ENCODE results near the gene MAP3K14. TPM values are rescaled to one million over a fixed set of nuclear protein-coding genes. Genes with fewer than 3 reads are reported as not detected.

The MAP3K14 gene
- total and polyA plus RNA-seq, 4 donors = 1.2 to 7.8 (median 4.2) TPM

GRCh38 chr17:45228763-45229539 lies 87.9 kb downstream of the MAP3K14 start:
- TF ChIP-seq RXRA (IDR thresholded peaks at IDR 0.05) (no peak), ATF3 (IDR thresholded peaks at IDR 0.05) (no peak), MAX (IDR thresholded peaks at IDR 0.05) (no peak), JUND (IDR thresholded peaks at IDR 0.05) (no peak), NR2F2 (IDR thresholded peaks at IDR 0.05) (no peak), GABPA (IDR thresholded peaks at IDR 0.05 in 1 of 2, conservative IDR thresholded peaks at IDR 0.05 in 1 of 2) (no peak), SP1 (IDR thresholded peaks at IDR 0.05) (peak; percentile 11), YY1 (IDR thresholded peaks at IDR 0.05) (peak; percentile 33)
- TF ChIP-seq, protein P1, sequence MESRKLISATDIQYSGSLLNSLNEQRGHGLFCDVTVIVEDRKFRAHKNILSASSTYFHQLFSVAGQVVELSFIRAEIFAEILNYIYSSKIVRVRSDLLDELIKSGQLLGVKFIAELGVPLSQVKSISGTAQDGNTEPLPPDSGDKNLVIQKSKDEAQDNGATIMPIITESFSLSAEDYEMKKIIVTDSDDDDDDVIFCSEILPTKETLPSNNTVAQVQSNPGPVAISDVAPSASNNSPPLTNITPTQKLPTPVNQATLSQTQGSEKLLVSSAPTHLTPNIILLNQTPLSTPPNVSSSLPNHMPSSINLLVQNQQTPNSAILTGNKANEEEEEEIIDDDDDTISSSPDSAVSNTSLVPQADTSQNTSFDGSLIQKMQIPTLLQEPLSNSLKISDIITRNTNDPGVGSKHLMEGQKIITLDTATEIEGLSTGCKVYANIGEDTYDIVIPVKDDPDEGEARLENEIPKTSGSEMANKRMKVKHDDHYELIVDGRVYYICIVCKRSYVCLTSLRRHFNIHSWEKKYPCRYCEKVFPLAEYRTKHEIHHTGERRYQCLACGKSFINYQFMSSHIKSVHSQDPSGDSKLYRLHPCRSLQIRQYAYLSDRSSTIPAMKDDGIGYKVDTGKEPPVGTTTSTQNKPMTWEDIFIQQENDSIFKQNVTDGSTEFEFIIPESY (IDR thresholded peaks at IDR 0.05) = no peak
- Histone ChIP-seq H3K27ac (ENCODE audit: low read depth in 1 of 2, low read length in 2 of 2) (peak overlapping the region; percentile 76 to 80), H3K27me3 (ENCODE audit: control insufficient read depth in 4 of 4, insufficient read depth in 4 of 4, low read length in 3 of 4) (no peaks in the 10 kb centered on the region), H3K4me1 (ENCODE audit: control insufficient read depth in 4 of 4, insufficient read depth in 4 of 4, low read length in 3 of 4) (peaks cover 0 to 5% (median 0%) of the 10 kb centered on the region in 4 donors), H3K4me3 (ENCODE audit: low read depth in 1 of 3, low read length in 3 of 3) (no peak overlapping the region), H3K36me3 (ENCODE audit: control insufficient read depth in 4 of 4, insufficient read depth in 3 of 4, low read depth in 1 of 4, low read length in 3 of 4) (no peaks in the 10 kb centered on the region), H3K9me3 (ENCODE audit: control insufficient read depth in 4 of 4, low read length in 3 of 4) (no peaks in the 10 kb centered on the region), H3K9ac (ENCODE audit: low read depth in 1 of 2, low read length in 2 of 2) (peak overlapping the region; percentile 22 to 26)
- WGBS = 57% methylated on average over 19 of the region's 19 CpGs
- DNase-seq (ENCODE audit: low spot score) = peak; percentile 49

- H3K9me3 ChIP-seq (ENCODE audit: control insufficient read depth in 4 of 4, low read length in 3 of 4) = no peaks in the 10 kb centered on the region
- peaks cover 0 to 5% (median 0%) of the 10 kb centered on the region in 4 donors for H3K4me1 ChIP-seq (ENCODE audit: control insufficient read depth in 4 of 4, insufficient read depth in 4 of 4, low read length in 3 of 4)
- no peaks in the 10 kb centered on the region for H3K27me3 ChIP-seq (ENCODE audit: control insufficient read depth in 4 of 4, insufficient read depth in 4 of 4, low read length in 3 of 4)
- TF ChIP-seq MAX (IDR thresholded peaks at IDR 0.05) = no peak
- no peak for TF ChIP-seq NR2F2 (IDR thresholded peaks at IDR 0.05)
- TF ChIP-seq RXRA (IDR thresholded peaks at IDR 0.05) = no peak
- TF ChIP-seq, protein P2, sequence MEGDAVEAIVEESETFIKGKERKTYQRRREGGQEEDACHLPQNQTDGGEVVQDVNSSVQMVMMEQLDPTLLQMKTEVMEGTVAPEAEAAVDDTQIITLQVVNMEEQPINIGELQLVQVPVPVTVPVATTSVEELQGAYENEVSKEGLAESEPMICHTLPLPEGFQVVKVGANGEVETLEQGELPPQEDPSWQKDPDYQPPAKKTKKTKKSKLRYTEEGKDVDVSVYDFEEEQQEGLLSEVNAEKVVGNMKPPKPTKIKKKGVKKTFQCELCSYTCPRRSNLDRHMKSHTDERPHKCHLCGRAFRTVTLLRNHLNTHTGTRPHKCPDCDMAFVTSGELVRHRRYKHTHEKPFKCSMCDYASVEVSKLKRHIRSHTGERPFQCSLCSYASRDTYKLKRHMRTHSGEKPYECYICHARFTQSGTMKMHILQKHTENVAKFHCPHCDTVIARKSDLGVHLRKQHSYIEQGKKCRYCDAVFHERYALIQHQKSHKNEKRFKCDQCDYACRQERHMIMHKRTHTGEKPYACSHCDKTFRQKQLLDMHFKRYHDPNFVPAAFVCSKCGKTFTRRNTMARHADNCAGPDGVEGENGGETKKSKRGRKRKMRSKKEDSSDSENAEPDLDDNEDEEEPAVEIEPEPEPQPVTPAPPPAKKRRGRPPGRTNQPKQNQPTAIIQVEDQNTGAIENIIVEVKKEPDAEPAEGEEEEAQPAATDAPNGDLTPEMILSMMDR (IDR thresholded peaks at IDR 0.05; ENCODE audit: low read depth, low read length, missing input control) = no peak
- TF ChIP-seq, protein P3, sequence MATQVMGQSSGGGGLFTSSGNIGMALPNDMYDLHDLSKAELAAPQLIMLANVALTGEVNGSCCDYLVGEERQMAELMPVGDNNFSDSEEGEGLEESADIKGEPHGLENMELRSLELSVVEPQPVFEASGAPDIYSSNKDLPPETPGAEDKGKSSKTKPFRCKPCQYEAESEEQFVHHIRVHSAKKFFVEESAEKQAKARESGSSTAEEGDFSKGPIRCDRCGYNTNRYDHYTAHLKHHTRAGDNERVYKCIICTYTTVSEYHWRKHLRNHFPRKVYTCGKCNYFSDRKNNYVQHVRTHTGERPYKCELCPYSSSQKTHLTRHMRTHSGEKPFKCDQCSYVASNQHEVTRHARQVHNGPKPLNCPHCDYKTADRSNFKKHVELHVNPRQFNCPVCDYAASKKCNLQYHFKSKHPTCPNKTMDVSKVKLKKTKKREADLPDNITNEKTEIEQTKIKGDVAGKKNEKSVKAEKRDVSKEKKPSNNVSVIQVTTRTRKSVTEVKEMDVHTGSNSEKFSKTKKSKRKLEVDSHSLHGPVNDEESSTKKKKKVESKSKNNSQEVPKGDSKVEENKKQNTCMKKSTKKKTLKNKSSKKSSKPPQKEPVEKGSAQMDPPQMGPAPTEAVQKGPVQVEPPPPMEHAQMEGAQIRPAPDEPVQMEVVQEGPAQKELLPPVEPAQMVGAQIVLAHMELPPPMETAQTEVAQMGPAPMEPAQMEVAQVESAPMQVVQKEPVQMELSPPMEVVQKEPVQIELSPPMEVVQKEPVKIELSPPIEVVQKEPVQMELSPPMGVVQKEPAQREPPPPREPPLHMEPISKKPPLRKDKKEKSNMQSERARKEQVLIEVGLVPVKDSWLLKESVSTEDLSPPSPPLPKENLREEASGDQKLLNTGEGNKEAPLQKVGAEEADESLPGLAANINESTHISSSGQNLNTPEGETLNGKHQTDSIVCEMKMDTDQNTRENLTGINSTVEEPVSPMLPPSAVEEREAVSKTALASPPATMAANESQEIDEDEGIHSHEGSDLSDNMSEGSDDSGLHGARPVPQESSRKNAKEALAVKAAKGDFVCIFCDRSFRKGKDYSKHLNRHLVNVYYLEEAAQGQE (IDR thresholded peaks at IDR 0.05) = no peak
- no peak for TF ChIP-seq GABPA (IDR thresholded peaks at IDR 0.05 in 1 of 2, conservative IDR thresholded peaks at IDR 0.05 in 1 of 2)
- TF ChIP-seq EGR1 (IDR thresholded peaks at IDR 0.05; ENCODE audit: low read depth in 2 of 2) = no peak
- TF ChIP-seq HNF4A (conservative IDR thresholded peaks at IDR 0.05) = no peak
- TF ChIP-seq, protein P1 (IDR thresholded peaks at IDR 0.05) = no peak
- no peak for TF ChIP-seq FOXA1 (IDR thresholded peaks at IDR 0.05)
- TF ChIP-seq JUND (IDR thresholded peaks at IDR 0.05) = no peak
- no peak for TF ChIP-seq TAF1 (conservative IDR thresholded peaks at IDR 0.05)
- no peak for TF ChIP-seq FOXA2 (IDR thresholded peaks at IDR 0.05)
- TF ChIP-seq ATF3 (IDR thresholded peaks at IDR 0.05) = no peak
- TF ChIP-seq SP1 (IDR thresholded peaks at IDR 0.05) = no peak
- TF ChIP-seq RAD21 (IDR thresholded peaks at IDR 0.05) = no peak
- no peak for TF ChIP-seq YY1 (IDR thresholded peaks at IDR 0.05)
- TF ChIP-seq HNF4G (IDR thresholded peaks at IDR 0.05) = no peak
- DNase-seq (ENCODE audit: low spot score) = peak; percentile 30
- peak overlapping the region; percentile 76 to 80 for H3K27ac ChIP-seq (ENCODE audit: low read depth in 1 of 2, low read length in 2 of 2)
- no peaks in the 10 kb centered on the region for H3K36me3 ChIP-seq (ENCODE audit: control insufficient read depth in 4 of 4, insufficient read depth in 3 of 4, low read depth in 1 of 4, low read length in 3 of 4)
- H3K4me3 ChIP-seq (ENCODE audit: low read depth in 1 of 3, low read length in 3 of 3) = no peak overlapping the region
- 66% methylated on average over 17 of the region's 17 CpGs for WGBS
- peak overlapping the region; percentile 22 to 26 for H3K9ac ChIP-seq (ENCODE audit: low read depth in 1 of 2, low read length in 2 of 2)
These were observed 88.7 kb downstream of the MAP3K14 start for GRCh38 chr17:45227926-45228762.

All from liver (tissue), 9 donors.